ENCODE data around the gene BOLA2.
"Not testable (repeated sequence)": the region's sequence is repeated elsewhere in the genome, so short reads cannot be mapped to it uniquely, and the experiment has no call there.

BOLA2 gene

GRCh38 chr16:29454269-29454668, at the start of gene BOLA2, which contains the start of gene SLX1B:
Gene BOLA2 (minus strand): TSS chr16:29454351. CDS start chr16:29454253, 98 bp downstream.
Gene SLX1B (plus strand): TSS chr16:29454533.
- not testable (repeated sequence) for DNase-seq

GRCh38 chr16:29482276-29482675, 28.1 kb upstream of the BOLA2 start:
- not testable (repeated sequence) for DNase-seq

GRCh38 chr16:29472065-29472464, 17.9 kb upstream of the BOLA2 start:
- DNase-seq = not testable (repeated sequence)

GRCh38 chr16:29469660-29470059, 15.5 kb upstream of the BOLA2 start:
- DNase-seq = not testable (repeated sequence)

GRCh38 chr16:29467654-29468366, 13.7 kb upstream of the BOLA2 start:
- DNase-seq = not testable (repeated sequence)

- DNase-seq = not testable (repeated sequence)
Observed at GRCh38 chr16:29466904-29467303, 12.8 kb upstream of the BOLA2 start.

- DNase-seq = not testable (repeated sequence)
Observed at GRCh38 chr16:29465985-29466824, 12.1 kb upstream of the BOLA2 start.

- not testable (repeated sequence) for DNase-seq
Observed at GRCh38 chr16:29460647-29461030, 6.5 kb upstream of the BOLA2 start.

- not testable (repeated sequence) for DNase-seq
Observed at GRCh38 chr16:29459706-29460646, 5.8 kb upstream of the BOLA2 start, which contains the start of gene SULT1A4. Gene SULT1A4 (plus strand): TSS chr16:29459913. CDS start chr16:29461386, 1,473 bp downstream.

- DNase-seq = not testable (repeated sequence)
Observed at GRCh38 chr16:29457660-29458059, 3.5 kb upstream of the BOLA2 start.

GRCh38 chr16:29454828-29455227, 677 bp upstream of the BOLA2 start:
- not testable (repeated sequence) for DNase-seq

GRCh38 chr16:29453754-29454153, 397 bp downstream of the BOLA2 start:
- DNase-seq = not testable (repeated sequence)

GRCh38 chr16:29425390-29425789, 28.8 kb downstream of the BOLA2 start:
- DNase-seq = not testable (repeated sequence)

GRCh38 chr16:29423587-29423986, 30.6 kb downstream of the BOLA2 start:
- DNase-seq = not testable (repeated sequence)

GRCh38 chr16:29405249-29405648, 48.9 kb downstream of the BOLA2 start:
- not testable (repeated sequence) for DNase-seq

Measured in hematopoietic multipotent progenitor cell treated with erythropoietin and hydrocortisone succinate and interleukin-3 and kit ligand, for 8 days (in vitro differentiated cells).